HEK293 (cell line): Measurements from ENCODE around the gene PPP2R3A.
A peak's percentile ranks its signal among the peaks of the same experiment; 100 is the strongest.

Experiments
- CTCF ChIA-PET: fragments of 350-600 bp; formaldehyde crosslinking; extraction: SDS; loops from one replicate; lab custom pipeline; 2021; ENCODE audit warnings: antibody characterized with exemption; lab: Yijun Ruan, JAX
- POLR2A ChIA-PET: fragments of 300-600 bp; formaldehyde crosslinking; extraction: SDS; loops from one replicate; lab custom pipeline; 2020; ENCODE audit warnings: antibody characterized with exemption, inconsistent platforms; lab: Yijun Ruan, JAX
- H3K27ac ChIP-seq: fragments of 200-500 bp; sonication (Bioruptor generic); 2 replicates; pipeline ENCODE4 v1.5.1; 2014; ENCODE audit warnings: low read depth, low read length, control low read depth, inconsistent platforms; ENCODE audit errors: extremely low read depth
- H3K36me3 ChIP-seq, 2 experiments: fragments of 200-500 bp in 1 of 2; sonication (Bioruptor generic) in 1 of 2; 1 replicate in 1 of 2; 2 replicates in 1 of 2; pipeline ENCODE4 v1.5.1; 2014 to 2017; ENCODE audit warnings: inconsistent platforms in 2 of 2, low read length in 2 of 2; ENCODE audit not compliant: control insufficient read depth in 2 of 2, insufficient read depth in 1 of 2
- H3K4me1 ChIP-seq: fragments of 200-500 bp; sonication (Bioruptor generic); 2 replicates; pipeline ENCODE4 v1.5.1; 2014; ENCODE audit warnings: mild to moderate bottlenecking, low read length, inconsistent platforms; ENCODE audit not compliant: control insufficient read depth, insufficient read depth
- H3K4me3 ChIP-seq: 2 replicates; pipeline ENCODE4 v1.5.1; 2011; ENCODE audit warnings: low read depth, mild to moderate bottlenecking, control low read depth, low read length, moderate library complexity
- H3K9me3 ChIP-seq: fragments of 200-500 bp; sonication (Bioruptor generic); 2 replicates; pipeline ENCODE4 v1.5.1; 2014; ENCODE audit warnings: low read depth, low read length, inconsistent platforms; ENCODE audit not compliant: control insufficient read depth, insufficient read depth
- BCL11B ChIP-seq: fragments of 450-650 bp; formaldehyde crosslinking; IDR thresholded peaks from 2 replicates; pipeline ENCODE4 v1.5.1; 2016; ENCODE audit warnings: low read depth, missing biosample characterization, missing genetic modification characterization
- KLF1 ChIP-seq: fragments of 450-650 bp; formaldehyde crosslinking; IDR thresholded peaks from 2 replicates; pipeline ENCODE4 v1.5.1; 2016; ENCODE audit warnings: missing biosample characterization, missing genetic modification characterization
- KLF9 ChIP-seq: fragments of 450-650 bp; formaldehyde crosslinking; IDR thresholded peaks from 2 replicates; pipeline ENCODE4 v1.5.1; 2016; ENCODE audit warnings: missing biosample characterization, missing genetic modification characterization, low read depth
- OSR2 ChIP-seq: fragments of 450-650 bp; formaldehyde crosslinking; IDR thresholded peaks from 2 replicates; pipeline ENCODE4 v1.5.1; 2016; ENCODE audit warnings: missing biosample characterization, missing genetic modification characterization
- SCRT2 ChIP-seq: fragments of 450-650 bp; formaldehyde crosslinking; IDR thresholded peaks from 2 replicates; pipeline ENCODE4 v1.5.1; 2016; ENCODE audit warnings: missing biosample characterization, missing genetic modification characterization
- TSHZ1 ChIP-seq: fragments of 450-650 bp; formaldehyde crosslinking; IDR thresholded peaks from 2 replicates; pipeline ENCODE4 v1.5.1; 2016; ENCODE audit warnings: missing biosample characterization, missing genetic modification characterization, borderline replicate concordance
- WT1 ChIP-seq: fragments of 450-650 bp; formaldehyde crosslinking; IDR thresholded peaks from 2 replicates; pipeline ENCODE4 v1.5.1; 2016; ENCODE audit warnings: missing biosample characterization, missing genetic modification characterization
- ZBTB20 ChIP-seq: fragments of 450-650 bp; formaldehyde crosslinking; IDR thresholded peaks from 2 replicates; pipeline ENCODE4 v1.5.1; 2016; ENCODE audit warnings: missing biosample characterization, missing genetic modification characterization
- ZBTB21 ChIP-seq: fragments of 450-650 bp; formaldehyde crosslinking; IDR thresholded peaks from 2 replicates; pipeline ENCODE4 v1.5.1; 2017; ENCODE audit warnings: missing biosample characterization, missing genetic modification characterization
- ZFP69B ChIP-seq: fragments of 450-650 bp; formaldehyde crosslinking; IDR thresholded peaks from 2 replicates; pipeline ENCODE4 v1.5.1; 2016; ENCODE audit warnings: missing biosample characterization, missing genetic modification characterization
- ZNF146 ChIP-seq: fragments of 450-650 bp; formaldehyde crosslinking; IDR thresholded peaks from 2 replicates; pipeline ENCODE4 v1.5.1; 2016; ENCODE audit warnings: missing biosample characterization, missing genetic modification characterization
- ZNF184 ChIP-seq: fragments of 450-650 bp; IDR thresholded peaks from 2 replicates; pipeline ENCODE4 v1.5.1; 2018; ENCODE audit warnings: missing biosample characterization, mild to moderate bottlenecking, missing genetic modification characterization
- ZNF341 ChIP-seq: fragments of 450-650 bp; formaldehyde crosslinking; IDR thresholded peaks from 2 replicates; pipeline ENCODE4; 2016; ENCODE audit warnings: low read depth, missing biosample characterization, missing genetic modification characterization
- ZNF529 ChIP-seq: fragments of 450-650 bp; formaldehyde crosslinking; IDR thresholded peaks from 2 replicates; pipeline ENCODE4 v1.5.1; 2017; ENCODE audit warnings: missing genetic modification characterization, missing biosample characterization; ENCODE audit not compliant: insufficient replicate concordance
- ZNF626 ChIP-seq: fragments of 450-650 bp; sonication (Bioruptor Pico); formaldehyde crosslinking; IDR thresholded peaks from 2 replicates; pipeline ENCODE4 v1.5.1; 2018; ENCODE audit warnings: missing biosample characterization, missing genetic modification characterization, inconsistent platforms
- ZNF654 ChIP-seq: fragments of 450-650 bp; formaldehyde crosslinking; IDR thresholded peaks from 2 replicates; pipeline ENCODE4 v1.5.1; 2016; ENCODE audit warnings: low read depth, missing biosample characterization, missing genetic modification characterization
- TF ChIP-seq, protein P1 (sequence below): fragments of 450-650 bp; formaldehyde crosslinking; IDR thresholded peaks from 2 replicates; pipeline ENCODE4 v1.5.1; 2016; ENCODE audit warnings: missing biosample characterization, missing genetic modification characterization, low read depth
- TF ChIP-seq, protein P2 (sequence below): fragments of 450-650 bp; formaldehyde crosslinking; IDR thresholded peaks from 2 replicates; pipeline ENCODE4 v1.5.0; 2017; ENCODE audit warnings: missing biosample characterization, missing genetic modification characterization, borderline replicate concordance

Gene PPP2R3A

DNA sequence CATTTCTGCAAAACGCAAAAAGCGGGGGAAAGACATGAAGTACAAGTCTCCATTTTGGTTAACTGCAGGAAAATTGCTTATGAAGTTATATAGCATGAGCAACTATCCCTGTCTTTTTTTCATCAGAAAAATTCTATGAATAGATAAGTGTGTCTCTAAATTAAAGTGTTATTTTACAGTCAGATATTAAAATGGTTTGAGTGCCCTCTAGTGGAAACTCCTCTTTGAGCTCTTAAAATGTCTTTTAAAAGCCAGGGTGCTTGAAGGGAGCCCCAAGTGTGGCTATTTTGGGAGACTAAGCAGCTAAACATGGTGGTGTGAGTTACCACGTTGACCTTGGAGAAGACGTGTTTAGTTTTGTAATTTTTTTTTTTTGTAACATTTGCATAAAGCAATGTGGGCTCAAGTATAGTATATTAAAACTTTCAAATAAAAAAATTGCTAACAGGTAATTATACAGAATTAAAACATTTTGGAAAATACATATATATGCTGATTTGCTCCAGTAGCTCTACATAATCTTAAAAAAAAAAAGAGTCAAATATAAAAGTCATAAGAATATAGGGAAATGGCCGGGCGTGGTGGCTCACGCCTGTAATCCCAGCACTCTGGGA lies 77.2 kb downstream of the PPP2R3A start:
- POLR2A ChIA-PET, result no interaction called here

GRCh38 chr3:136044980-136045745 lies 79.6 kb downstream of the PPP2R3A start:
- Histone ChIP-seq H3K36me3 (peaks cover 0 to 12% of the 10 kb centered on the region in 2 experiments; a peak in 1 of 3 replicates), H3K4me1 (no peaks in the 10 kb centered on the region), H3K27ac (no peak overlapping the region), H3K9me3 (no peaks in the 10 kb centered on the region), H3K4me3 (no peak overlapping the region)
- CTCF ChIA-PET, result interaction anchor here (0.6 to 0.7 kb wide), 2 partner anchors 147 to 308 kb away, joined by 3 to 4 read pairs; no protein-coding TSS in a partner anchor
- POLR2A ChIA-PET, result no interaction called here
- TF ChIP-seq ZBTB21 (tag by site-specific recombination), result no peak
- no peak for TF ChIP-seq ZNF626 (tag by site-specific recombination)

More for the DNA sequence above, 77.2 kb downstream of the PPP2R3A start:
- H3K4me3 ChIP-seq, result no peak overlapping the region
- H3K4me1 ChIP-seq, result no peaks in the 10 kb centered on the region
- CTCF ChIA-PET, result interaction anchor here (0.6 to 3.1 kb wide), 27 partner anchors 14 to 1563 kb away, joined by 3 to 24 read pairs (median 4); partner anchors contain the start of gene EPHB1
- TF ChIP-seq, protein P1, sequence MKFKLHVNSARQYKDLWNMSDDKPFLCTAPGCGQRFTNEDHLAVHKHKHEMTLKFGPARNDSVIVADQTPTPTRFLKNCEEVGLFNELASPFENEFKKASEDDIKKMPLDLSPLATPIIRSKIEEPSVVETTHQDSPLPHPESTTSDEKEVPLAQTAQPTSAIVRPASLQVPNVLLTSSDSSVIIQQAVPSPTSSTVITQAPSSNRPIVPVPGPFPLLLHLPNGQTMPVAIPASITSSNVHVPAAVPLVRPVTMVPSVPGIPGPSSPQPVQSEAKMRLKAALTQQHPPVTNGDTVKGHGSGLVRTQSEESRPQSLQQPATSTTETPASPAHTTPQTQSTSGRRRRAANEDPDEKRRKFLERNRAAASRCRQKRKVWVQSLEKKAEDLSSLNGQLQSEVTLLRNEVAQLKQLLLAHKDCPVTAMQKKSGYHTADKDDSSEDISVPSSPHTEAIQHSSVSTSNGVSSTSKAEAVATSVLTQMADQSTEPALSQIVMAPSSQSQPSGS (tag by site-specific recombination), result no peak
- TF ChIP-seq ZNF654 (tag by site-specific recombination), result peak; percentile 61
- TF ChIP-seq, all 188 proteins: peak for 1
- Histone ChIP-seq H3K36me3 (peaks cover 0 to 12% of the 10 kb centered on the region in 2 experiments; a peak in 1 of 3 replicates), H3K27ac (no peak overlapping the region), H3K9me3 (no peaks in the 10 kb centered on the region)

DNA sequence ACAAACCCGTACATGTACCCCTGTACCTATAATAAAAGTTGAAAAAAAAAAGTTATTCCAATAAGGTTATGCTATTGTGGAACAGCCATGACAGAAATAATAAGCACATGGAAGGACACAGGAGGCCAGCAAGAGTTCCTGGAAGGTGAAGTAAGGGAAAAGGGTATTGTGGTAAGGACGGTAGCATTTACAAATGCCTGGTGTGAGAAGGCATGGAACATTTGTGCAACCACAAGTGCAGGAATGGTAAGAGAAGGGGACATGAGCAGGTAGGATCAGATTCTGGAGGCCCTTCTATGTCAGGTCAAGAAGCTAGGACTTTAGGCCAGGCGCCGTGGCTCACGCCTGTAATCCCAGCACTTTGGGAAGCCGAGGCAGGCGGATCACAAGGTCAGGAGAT lies 82.5 kb downstream of the PPP2R3A start:
- no peak overlapping the region for H3K27ac ChIP-seq
- ChIA-PET CTCF (no interaction called here), POLR2A (no interaction called here)
- H3K4me3 ChIP-seq, result no peak overlapping the region
- H3K36me3 ChIP-seq, result peaks cover 0 to 17% of the 10 kb centered on the region in 2 experiments; a peak in 1 of 3 replicates
- no peaks in the 10 kb centered on the region for H3K4me1 ChIP-seq
- no peaks in the 10 kb centered on the region for H3K9me3 ChIP-seq
- TF ChIP-seq ZNF146 (no peak), KLF1 (tag by site-specific recombination) (no peak), ZNF341 (tag by site-specific recombination) (no peak), TSHZ1 (tag by site-specific recombination) (no peak), ZNF529 (no peak), ZNF184 (tag by site-specific recombination) (no peak), ZNF654 (tag by site-specific recombination) (no peak), ZBTB20 (tag by site-specific recombination) (no peak), WT1 (tag by site-specific recombination) (no peak), KLF9 (tag by site-specific recombination) (no peak), BCL11B (tag by site-specific recombination) (no peak), ZFP69B (tag by site-specific recombination) (no peak), OSR2 (no peak), SCRT2 (no peak)
- TF ChIP-seq, protein P2, sequence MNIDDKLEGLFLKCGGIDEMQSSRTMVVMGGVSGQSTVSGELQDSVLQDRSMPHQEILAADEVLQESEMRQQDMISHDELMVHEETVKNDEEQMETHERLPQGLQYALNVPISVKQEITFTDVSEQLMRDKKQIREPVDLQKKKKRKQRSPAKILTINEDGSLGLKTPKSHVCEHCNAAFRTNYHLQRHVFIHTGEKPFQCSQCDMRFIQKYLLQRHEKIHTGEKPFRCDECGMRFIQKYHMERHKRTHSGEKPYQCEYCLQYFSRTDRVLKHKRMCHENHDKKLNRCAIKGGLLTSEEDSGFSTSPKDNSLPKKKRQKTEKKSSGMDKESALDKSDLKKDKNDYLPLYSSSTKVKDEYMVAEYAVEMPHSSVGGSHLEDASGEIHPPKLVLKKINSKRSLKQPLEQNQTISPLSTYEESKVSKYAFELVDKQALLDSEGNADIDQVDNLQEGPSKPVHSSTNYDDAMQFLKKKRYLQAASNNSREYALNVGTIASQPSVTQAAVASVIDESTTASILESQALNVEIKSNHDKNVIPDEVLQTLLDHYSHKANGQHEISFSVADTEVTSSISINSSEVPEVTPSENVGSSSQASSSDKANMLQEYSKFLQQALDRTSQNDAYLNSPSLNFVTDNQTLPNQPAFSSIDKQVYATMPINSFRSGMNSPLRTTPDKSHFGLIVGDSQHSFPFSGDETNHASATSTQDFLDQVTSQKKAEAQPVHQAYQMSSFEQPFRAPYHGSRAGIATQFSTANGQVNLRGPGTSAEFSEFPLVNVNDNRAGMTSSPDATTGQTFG (tag by site-specific recombination), result no peak
- TF ChIP-seq, protein P1 (tag by site-specific recombination), result no peak
